AG08395 (cell line): ENCODE data around the gene AGBL3.
A peak's percentile ranks its signal among the peaks of the same experiment; 100 is the strongest.

ENCODE experiments used
- DNase-seq: peaks from one replicate; pipeline ENCODE4 v3.0.0; 2012; ENCODE audit warnings: mixed read lengths, low spot score

Gene AGBL3

GRCh38 chr7:134986363-134987251 lies at the start of gene AGBL3:
AGBL3 (plus strand) TSS chr7:134986508; CDS start chr7:134987934, 1,426 bp downstream.
- peak; percentile 97 for DNase-seq

- no peak for DNase-seq
Measured at GRCh38 chr7:134936893-134937510, 49.3 kb upstream of the AGBL3 start.

DNA sequence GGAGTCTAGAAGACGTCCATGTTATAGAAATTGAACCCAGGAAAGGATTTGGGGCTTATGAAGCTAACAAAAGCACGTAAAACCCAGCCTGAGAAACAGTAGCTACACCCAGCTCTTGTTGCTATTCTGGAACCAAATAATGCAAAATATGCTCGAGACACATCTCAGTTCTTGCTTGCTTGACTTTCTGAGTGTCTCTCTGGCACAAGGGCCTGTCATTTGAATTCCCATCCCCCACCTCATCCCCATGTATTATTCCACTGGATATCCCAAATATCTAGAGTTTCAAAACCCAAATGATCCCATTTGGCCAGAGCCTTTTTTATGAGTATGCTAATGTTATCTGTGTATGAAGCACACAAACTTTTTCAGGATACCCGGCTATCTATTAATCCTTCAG lies 48.2 kb upstream of the AGBL3 start:
- no peak for DNase-seq

GRCh38 chr7:134939136-134939535 lies 47.2 kb upstream of the AGBL3 start:
- DNase-seq = no peak

- DNase-seq = no peak
Measured at GRCh38 chr7:134940729-134941128, 45.6 kb upstream of the AGBL3 start.

DNA sequence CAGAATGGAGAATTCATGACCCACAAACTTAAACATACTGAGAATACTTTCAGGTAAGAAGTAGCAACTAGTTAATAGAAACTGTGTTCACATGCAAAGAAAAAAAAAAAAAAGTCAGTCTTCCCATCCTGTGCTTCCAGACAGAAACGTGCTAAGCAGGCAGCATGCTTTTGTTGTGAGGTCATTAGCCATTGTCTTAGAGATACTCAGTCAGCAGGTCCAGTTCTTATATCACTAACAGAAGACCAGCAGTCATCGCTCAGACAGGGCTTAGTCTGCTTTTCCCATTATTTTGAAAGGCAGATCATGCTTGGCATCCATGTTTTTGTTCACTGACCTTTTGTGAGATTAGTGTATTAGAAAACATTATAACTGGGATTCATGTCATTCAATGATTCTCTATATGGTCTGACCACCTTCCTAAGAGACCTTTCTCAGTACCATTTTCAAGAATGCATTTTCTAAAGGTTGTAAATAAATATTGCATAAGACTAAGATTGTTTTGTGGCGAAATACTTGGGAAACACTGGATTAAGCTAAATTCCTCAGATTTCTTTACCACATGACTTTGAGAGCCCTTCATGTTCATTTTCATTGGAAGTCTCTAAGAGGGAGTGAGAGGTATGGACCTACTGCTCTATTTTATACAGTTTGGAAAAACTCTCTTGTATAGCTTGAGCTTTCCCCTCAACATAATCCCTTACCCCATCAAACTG lies 45.0 kb upstream of the AGBL3 start:
- peak; percentile 85 for DNase-seq

- DNase-seq = no peak
Measured at GRCh38 chr7:134941952-134942351, 44.4 kb upstream of the AGBL3 start.

DNA sequence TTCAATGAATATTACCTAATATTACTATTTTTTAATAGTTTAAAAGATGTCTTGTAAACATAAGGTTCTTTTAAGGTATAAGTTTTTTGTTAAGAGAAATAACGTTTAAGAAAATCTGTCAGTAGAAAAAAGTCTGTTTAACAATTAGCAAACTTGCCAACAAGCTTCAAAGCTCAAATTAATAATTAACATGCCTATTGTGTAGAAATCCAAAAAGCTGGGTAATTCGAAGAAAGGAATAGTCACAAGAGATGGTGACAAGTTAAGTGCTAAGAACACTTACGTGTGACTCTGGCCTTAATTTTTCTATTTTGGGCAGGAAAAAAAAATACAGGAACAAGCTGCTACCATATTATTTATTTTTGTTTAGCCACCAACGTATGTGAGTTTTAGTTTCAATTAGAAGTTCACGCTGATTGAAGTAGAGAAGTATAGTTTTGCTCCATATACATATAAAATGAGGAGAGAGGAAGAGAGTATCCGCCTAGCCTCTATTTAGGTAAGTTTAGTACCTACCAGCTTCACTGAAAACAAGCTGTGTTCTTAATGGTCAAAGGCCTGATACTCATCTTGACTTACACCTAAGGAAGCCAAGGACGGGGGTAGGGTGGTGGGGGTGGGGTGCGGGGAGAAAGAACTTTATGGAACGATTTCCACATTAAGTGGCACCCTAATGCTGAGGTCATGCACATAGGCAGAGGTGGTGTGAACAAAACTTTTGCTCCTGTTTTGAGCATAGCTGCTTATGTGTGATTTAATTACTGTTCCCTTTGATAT lies 43.4 kb upstream of the AGBL3 start:
- DNase-seq = no peak

DNA sequence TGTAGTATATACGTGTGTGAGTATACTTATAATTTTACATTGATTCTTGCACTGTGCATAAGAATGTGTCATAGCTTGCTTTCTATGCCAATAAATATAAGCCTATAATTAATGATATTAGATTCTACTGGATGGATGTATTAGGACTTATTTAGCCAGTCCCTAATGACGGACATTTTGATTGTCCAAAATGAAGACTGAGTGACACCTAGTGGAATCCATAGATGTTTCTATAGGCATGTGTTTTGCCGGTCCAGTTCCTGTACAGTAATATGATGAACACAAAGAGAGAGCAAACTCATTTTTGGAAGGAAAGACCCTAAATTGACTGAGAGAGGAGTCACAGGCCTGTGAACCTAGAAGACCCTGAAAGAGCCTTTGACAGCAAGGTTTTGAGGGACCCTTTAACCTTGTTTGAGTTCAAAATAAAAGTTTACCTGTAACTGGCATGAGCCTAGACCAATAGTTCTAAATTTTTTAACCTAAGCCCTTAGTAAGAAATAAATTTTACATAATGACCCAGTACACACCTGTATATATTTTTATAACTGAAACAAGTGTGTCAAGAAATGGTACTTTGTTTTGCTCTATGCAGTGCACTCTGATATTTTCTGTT lies 42.4 kb upstream of the AGBL3 start:
- no peak for DNase-seq

- DNase-seq = no peak
Measured at GRCh38 chr7:134945691-134946090, 40.6 kb upstream of the AGBL3 start.

- no peak for DNase-seq
Measured at GRCh38 chr7:134946260-134946659, 40.0 kb upstream of the AGBL3 start.

DNA sequence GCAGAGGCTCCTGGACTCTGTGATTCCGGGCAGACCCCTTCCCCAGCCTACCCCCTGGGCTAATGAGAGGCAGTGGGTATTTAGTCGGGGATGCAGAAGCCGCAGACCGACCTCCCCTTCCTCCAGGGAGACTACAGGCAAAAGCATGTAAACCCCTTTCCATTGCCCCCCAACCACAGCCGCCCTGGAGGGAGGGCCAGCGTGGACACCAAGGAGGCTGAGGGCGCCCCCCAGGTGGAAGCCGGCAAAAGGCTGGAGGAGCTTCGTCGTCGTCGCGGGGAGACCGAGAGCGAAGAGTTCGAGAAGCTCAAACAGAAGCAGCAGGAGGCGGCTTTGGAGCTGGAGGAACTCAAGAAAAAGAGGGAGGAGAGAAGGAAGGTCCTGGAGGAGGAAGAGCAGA lies 39.0 kb upstream of the AGBL3 start:
- no peak for DNase-seq

- DNase-seq = no peak
Measured at GRCh38 chr7:134947831-134948230, 38.5 kb upstream of the AGBL3 start.

DNA sequence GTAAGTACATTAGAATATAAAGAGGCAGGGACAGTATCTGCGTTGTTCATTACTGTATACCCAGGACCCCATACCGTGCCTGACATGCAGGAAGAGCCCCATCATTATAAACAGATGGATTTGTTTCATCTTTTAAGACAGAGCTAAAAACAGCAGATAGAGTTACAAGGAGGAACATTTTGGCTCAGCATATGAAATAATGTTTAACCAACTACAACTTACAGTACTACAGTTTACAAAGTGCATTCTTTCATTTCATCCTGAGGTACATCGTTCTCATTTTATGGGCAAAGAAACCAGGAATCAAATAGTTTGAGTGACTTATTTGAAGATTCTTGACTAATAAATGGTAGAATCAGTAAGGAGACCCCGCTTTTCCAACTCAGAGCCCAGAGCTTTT lies 38.1 kb upstream of the AGBL3 start:
- DNase-seq = no peak

- DNase-seq = peak; percentile 32
Measured at GRCh38 chr7:134948736-134949135, 37.6 kb upstream of the AGBL3 start.

GRCh38 chr7:134949171-134949570 lies 37.1 kb upstream of the AGBL3 start:
- no peak for DNase-seq

DNA sequence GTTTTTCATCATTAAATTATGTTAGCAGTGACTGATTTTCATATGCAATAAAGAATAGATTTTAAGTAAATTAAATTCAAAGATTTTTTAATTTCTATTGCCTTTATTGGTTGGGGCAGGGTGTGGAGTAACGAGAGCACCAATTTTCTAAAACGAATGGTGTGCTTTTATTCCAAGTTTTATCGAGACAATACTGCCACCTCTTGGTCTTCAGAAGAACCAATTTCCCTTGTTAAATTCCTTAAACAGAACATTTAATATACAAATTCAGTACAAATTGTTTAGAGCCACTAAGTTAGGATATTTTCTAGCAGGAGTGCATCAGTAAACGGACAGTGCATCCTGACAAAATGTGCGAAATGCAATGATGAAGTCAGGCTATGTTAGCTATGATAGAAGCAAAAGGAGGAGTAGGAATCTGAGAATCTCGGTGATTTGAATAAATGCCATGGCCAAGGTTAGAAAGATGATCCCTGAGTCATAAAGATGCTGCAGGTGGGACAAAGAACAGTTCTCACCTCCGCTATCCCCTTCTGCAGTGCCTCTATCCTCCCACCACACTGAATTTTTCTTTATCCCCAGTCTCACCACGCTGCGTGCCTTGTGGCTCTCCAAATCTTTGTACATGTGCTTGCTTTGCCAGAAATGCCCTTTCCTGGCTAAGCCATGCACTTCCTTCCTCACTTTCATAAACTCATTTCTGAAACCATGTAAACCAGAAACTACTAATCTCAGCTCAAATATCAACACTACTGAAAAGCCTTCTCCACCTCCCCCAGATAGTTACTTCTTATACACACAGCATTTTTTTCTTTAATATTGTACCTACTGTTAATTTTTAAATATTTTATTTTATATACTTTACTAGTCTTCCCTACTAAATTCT lies 31.9 kb upstream of the AGBL3 start:
- DNase-seq = peak; percentile 20

DNA sequence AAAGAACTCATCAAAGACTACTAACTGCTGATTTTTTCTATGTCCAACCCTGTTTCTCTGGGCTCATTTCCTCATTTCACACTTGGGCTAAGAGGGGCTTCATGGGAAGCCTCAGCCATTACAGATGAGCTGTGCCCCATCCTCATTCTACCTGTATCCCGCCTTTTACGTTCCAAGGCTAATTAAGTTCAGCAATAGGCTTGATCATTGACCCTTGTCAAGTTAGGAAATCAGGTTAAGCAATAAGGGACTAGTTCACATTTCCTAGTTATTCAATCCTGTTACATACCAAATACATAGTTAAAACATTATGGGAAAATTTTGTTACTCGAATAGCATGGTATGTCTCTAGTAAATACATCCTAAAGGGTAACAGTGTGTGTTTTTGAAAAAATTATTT lies 29.3 kb upstream of the AGBL3 start:
- DNase-seq = no peak

- no peak for DNase-seq
Measured at GRCh38 chr7:134959810-134960209, 26.5 kb upstream of the AGBL3 start.

DNA sequence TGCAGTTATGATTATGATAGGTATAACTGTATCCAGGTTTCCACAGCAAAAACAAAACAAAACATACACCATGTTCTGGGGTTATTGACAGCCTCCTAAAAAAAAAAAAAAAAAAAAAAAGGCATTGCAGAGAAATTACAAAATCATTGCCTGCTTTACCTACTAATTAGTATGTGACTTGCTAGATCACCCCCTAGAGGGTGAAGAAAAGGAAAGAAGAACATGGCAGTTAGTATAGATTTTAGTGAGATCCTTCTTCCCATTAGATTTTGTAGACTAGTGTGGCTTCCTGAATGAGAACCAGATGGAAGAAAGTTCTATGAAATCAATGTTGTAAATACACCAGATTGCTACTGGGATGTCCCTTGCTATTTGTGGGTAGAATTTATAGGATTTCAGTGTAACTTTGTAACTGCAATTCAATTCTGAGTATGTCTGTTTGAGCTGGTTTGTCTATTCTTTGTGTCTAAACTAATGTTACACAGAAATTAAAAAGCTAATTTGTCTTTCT lies 24.0 kb upstream of the AGBL3 start:
- no peak for DNase-seq
